HG03571 (cell line): ENCODE results near the gene ADCYAP1R1.

ENCODE experiments used
- ATAC-seq: cut with Tn5 transposase; IDR thresholded peaks from one replicate; pipeline ENCODE4 v1.9.1; 2021; ENCODE audit not compliant: unreplicated experiment

ADCYAP1R1 gene

GRCh38 chr7:31067491-31067890 is 15.4 kb downstream of the ADCYAP1R1 start:
- ATAC-seq = no peak

DNA sequence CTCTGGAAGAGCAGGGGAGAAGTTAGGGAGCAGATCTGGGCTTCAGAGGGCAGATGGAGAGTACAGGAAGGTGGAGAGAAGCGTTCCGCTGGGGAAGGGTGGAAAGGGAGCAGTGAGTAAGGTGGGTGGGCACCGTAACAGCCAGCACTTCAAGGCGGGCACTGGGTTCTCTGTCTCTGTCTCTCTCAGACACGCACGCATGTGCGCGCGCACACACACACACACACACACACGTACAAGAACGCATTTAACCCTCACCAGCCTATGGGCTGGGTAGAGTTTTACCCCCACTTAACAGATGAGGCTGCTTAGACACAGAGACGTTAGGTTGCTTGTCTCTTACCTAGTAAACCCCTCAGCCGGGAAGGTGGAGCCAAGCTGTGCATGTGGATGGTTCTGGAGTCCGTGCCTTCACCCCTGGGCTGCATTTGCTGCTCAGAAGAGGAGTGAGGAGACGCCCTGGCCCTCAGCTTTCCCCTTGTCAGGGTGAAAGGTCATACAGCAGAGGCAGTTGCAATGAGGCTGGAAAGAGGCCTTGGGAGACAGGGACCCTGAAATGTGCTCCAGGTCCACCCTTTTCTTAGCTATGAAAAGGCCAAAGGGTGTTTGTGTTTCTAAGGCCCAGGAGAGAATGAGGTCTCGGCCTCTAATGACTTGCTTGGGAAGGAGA is 16.0 kb downstream of the ADCYAP1R1 start:
- ATAC-seq = no peak

GRCh38 chr7:31069860-31070555 is 17.9 kb downstream of the ADCYAP1R1 start:
- ATAC-seq = no peak

DNA sequence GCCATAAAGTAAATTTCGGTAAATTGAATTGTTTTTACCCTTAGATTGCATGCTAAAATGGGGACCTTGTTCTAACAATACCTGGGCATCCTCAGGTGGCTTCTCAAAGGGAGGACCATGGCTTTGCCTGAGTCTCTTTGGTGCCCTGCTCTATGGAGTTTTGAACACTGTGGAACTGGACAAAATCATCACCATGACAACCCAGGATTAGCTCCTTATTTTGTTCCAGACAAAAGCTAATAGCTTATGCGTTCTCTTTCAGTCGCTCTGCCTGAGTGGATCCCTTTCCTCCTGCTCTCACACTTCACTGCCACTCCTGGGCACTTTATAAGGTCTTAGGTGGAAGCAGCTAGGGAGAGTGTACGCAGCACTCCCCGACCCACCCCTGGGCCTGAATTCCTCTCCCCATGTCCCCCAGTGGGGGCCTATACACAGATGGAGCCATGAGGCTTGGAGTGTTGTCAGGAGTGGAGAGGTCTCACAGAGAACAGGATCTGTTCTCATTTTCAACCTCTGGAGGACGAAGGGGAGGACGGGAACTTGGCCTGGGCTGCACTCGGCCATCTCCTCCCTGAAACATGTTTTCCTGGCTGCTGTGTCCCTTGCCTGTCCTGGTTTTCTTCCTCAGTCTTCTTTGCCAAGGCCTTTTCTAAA is 19.0 kb downstream of the ADCYAP1R1 start:
- ATAC-seq = no peak

DNA sequence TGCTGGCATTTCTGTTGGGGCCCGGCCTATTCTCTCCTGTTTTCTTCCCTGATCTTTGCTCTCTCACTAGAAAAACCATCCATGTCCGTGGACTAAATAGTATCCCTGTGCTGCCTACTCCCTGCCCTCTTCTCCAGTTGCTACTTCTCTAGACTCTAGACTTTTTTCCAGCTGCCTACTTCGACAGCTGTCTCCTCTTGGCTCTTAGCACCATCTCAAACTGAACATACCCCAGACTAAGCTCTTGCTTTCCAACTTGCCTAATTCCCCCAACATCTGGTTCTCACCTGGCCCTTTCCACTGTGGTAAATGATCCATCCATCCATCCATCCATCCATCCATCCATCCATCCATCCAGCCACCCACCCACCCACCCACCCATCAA is 19.5 kb downstream of the ADCYAP1R1 start:
- ATAC-seq = no peak

DNA sequence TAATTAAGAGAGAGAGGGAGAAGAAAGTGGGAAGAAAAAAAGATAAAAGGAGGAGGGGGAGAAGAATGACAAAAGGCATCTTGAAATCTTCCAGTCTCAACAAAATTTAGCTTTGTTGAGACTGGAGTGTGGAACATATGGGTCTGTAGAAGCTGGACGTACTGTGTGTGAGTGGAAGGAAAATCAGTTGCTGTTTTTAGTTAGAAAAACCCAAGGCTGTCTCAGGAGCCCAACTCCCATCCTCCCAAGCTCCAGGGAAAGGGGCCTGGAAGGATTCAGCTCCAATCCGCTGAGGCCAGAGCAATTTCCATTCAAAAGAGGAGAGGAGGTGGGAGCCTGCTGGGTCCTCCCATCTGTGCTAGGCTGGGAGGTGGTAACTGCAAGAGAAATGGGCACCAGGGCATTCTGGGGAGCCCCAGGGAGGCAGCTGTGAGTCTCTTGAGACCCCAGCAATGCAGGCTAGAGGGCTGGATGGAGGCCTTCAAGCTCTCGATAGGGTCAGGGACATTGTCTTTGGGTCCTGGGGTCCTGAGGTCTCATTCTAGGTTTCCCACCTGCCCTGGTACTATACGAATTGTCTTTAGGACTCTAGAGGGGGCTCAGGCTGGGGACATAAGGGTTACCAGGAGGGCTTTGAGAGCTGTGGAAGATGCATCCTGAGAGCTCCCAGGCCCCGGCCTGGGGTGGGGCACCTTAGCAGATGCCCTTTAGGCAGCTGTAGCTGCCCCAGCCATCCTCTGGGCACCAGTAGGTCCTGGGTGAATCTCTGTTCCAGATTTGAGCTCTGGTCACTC is 21.4 kb downstream of the ADCYAP1R1 start:
- no peak for ATAC-seq

DNA sequence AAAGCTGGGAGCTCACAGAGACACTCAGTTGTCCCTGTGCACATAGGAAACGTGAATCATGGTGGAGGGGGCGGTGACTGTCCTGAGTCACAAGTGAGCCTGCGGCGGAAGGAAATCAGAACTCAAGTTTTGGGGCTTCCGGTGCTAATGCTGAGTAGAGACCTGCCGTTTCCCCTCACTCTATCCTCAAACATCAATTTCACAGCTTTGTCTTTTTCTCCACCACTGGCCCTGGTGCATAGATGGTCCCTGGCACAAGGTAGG is 21.9 kb downstream of the ADCYAP1R1 start:
- no peak for ATAC-seq

GRCh38 chr7:31074403-31075085 is 22.4 kb downstream of the ADCYAP1R1 start:
- ATAC-seq = no peak

DNA sequence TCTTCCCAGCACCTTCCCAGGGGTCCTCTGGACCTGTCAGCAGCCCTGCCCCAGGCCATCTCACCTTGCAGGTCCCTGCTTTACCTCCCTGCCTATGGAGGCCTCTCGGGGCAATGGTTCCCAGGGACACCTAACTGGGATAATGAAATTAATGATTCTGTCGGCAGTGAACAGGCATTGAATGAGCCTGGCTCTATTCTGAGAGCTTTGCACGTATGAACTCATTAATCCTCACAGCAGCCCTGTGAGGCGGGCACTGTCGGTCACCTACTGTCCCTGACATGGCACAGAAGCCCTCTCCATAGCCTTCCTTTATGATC is 22.9 kb downstream of the ADCYAP1R1 start:
- ATAC-seq = no peak

DNA sequence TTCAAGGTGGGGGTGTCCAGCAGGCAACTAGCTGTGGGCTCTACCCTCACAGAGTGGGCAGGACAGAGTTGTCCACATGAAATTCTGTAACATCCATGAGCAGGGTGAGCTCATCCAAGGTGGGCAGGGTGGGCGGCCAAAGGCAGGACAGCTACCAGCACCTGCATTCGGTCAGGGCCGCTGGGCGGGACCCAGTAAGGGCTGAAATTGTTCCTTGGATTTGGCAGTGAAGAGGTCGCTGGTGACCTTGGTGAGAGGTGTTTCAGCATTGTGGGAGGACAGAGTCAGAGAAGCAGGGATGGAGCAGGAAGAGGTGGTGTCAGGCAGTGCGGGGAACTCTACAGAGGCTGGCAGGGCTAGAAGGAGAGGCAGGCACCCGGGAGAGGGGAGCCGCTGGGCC is 23.9 kb downstream of the ADCYAP1R1 start:
- ATAC-seq = no peak

DNA sequence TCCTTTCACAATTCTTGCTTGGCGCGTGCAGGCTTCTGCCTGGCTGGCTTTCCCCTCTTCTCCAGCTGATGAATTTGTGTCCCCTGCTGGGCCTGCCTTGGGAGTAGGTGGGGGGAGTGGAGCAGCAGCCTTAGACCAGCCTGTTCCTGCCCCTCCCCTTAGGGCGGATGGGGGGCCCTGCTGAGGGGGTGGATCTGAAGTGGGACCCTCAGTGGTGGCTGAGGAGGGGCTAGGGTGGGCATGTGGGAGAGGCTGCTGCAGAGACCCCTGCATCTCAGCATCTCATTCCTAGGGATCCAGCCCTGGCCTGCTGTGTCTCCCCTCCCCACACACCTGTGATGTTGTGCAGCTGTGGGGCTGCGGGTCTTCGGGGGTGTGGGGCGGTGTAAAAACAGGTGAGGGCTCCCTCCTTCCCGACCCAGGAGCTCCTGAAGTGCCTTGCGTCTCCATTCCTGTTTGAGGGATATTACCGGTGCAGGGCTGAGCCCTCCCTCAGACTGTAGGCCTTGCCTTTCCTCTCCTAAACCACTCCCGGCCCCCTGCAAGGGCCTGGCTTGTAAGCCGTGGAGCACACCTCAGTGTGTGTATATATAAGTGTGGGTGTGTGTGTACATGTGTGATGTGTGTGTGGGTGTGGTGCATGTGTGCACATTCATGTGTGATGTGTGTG is 24.7 kb downstream of the ADCYAP1R1 start:
- no peak for ATAC-seq

GRCh38 chr7:31077484-31078362 is 25.6 kb downstream of the ADCYAP1R1 start:
- no peak for ATAC-seq

GRCh38 chr7:31078363-31078990 is 26.4 kb downstream of the ADCYAP1R1 start:
- ATAC-seq = no peak

DNA sequence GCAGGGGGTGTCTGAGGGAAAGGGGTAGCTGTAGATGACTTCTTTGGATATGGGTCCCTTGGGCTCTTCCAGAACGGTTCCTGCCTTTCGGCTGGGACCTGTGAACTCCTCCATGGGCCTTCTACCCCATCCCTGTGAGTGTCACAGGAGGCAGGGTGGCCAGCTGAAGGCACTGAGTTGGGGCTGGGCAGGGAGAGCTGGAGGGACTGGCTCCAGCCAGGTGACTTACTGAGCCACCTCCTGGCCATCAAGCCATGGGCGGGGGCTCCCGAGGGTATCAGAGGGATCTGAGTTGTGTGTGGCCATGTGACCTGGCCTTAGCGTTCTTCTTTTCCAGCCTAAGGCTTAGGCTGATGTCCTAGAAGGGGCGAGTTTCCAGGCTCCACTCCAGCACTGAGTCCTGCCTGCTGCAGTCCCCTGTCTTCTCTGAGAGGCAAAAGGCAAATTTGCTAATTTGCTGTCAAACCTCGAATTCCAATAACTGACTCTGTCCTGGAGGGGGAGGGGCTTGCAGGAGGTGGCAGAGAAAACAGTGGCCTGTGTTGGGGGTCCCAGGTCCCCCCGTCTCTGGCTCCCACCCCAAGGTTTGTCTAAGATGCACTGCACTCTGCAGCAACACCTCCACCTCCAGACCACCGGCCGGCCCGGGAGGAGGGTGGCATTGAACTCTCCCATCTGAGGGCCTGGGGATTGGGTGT is 27.2 kb downstream of the ADCYAP1R1 start:
- ATAC-seq = no peak

- ATAC-seq = no peak
Measured at GRCh38 chr7:31079824-31080511, 27.9 kb downstream of the ADCYAP1R1 start.

DNA sequence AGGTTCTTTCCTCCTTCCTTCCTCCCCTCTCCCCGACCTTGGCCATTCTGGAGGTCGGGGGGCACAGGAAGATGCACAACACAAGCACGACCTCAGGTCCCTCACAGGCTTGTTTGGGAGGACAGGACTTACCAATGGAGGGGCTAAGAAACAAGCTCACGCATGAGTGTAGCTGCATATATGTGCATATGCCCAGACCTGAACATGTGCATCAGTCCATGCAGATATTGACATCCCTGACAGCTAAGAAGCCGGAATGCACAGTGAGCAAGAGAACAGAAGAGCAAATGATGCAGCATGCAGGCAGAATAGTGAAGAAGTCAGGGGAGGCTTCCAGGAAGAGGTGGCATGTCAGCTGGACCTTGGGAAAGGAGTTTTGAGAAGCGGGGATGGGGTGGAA is 28.7 kb downstream of the ADCYAP1R1 start:
- ATAC-seq = no peak

DNA sequence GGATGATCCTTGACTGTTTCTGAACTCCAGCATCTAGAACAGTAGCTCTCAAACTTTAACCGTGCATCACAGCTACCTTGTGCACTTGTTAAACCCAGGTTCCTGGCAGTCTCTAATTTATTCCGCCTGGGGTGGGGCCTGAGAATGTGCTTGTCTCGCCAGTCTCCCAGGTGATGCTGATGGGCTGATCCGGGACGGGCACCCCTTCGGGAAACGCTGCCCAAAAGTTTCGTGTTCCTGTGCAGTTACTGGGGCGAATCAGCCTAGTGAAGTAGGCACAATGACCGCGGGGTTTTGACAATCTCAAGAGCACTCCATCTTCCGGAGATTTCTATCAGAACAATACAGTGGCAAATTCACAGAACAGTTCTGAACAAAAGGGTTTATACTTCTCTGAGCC is 29.9 kb downstream of the ADCYAP1R1 start:
- no peak for ATAC-seq

- no peak for ATAC-seq
Measured at GRCh38 chr7:31082447-31082846, 30.3 kb downstream of the ADCYAP1R1 start.
